DOHH2 (cell line): Measurements from ENCODE around the gene DLK1.

Experiments used
- H3F3A ChIP-seq: fragments of 200-600 bp; sonication (generic), shearing (Covaris generic); 2 replicates; pipeline ENCODE4 v1.6.0; 2016; ENCODE audit warnings: antibody characterized with exemption, mild to moderate bottlenecking; ENCODE audit not compliant: control insufficient read depth, insufficient read depth
- H3K27ac ChIP-seq: fragments of 200-600 bp; sonication (generic); 2 replicates; pipeline ENCODE4 v1.5.1; 2014; ENCODE audit warnings: low read depth, mild to moderate bottlenecking, low read length, moderate library complexity
- H3K27me3 ChIP-seq: fragments of 200-600 bp; sonication (generic); 2 replicates; pipeline ENCODE4 v1.6.1; 2014; ENCODE audit warnings: mild to moderate bottlenecking, low read length, mixed read lengths; ENCODE audit not compliant: control insufficient read depth
- H3K36me3 ChIP-seq: fragments of 200-600 bp; sonication (generic); 2 replicates; pipeline ENCODE4 v1.6.1; 2014; ENCODE audit warnings: mild to moderate bottlenecking, low read length, moderate library complexity, mixed read lengths; ENCODE audit not compliant: control insufficient read depth
- H3K4me1 ChIP-seq: fragments of 200-600 bp; sonication (generic); 2 replicates; pipeline ENCODE4 v1.6.1; 2014; ENCODE audit warnings: mild to moderate bottlenecking, low read length, mixed read lengths; ENCODE audit not compliant: control insufficient read depth
- H3K4me2 ChIP-seq: fragments of 200-600 bp; sonication (generic); 2 replicates; pipeline ENCODE4 v1.6.0; 2014; ENCODE audit warnings: mild to moderate bottlenecking, low read length, moderate library complexity
- H3K4me3 ChIP-seq: fragments of 200-600 bp; sonication (generic); 2 replicates; pipeline ENCODE4 v1.5.1; 2014; ENCODE audit warnings: mild to moderate bottlenecking, low read length, mixed read lengths
- H3K79me2 ChIP-seq: fragments of 200-600 bp; sonication (generic); 2 replicates; pipeline ENCODE4 v1.6.1; 2014; ENCODE audit warnings: mild to moderate bottlenecking, low read length, mixed read lengths; ENCODE audit not compliant: control insufficient read depth
- H3K9me2 ChIP-seq: fragments of 200-600 bp; sonication (generic); replicated peaks from 2 replicates; pipeline ENCODE4 v1.6.1; 2014; ENCODE audit warnings: mild to moderate bottlenecking, low read length, mixed read lengths; ENCODE audit not compliant: control insufficient read depth
- H3K9me3 ChIP-seq: fragments of 200-600 bp; sonication (generic); 2 replicates; pipeline ENCODE4 v1.6.1; 2014; ENCODE audit warnings: antibody characterized with exemption, low read length, mixed read lengths; ENCODE audit not compliant: control insufficient read depth, insufficient read depth
- H4K20me1 ChIP-seq: fragments of 200-600 bp; sonication (generic); 2 replicates; pipeline ENCODE4 v1.6.0; 2014; ENCODE audit warnings: low read depth, mild to moderate bottlenecking, antibody characterized with exemption, low read length, moderate library complexity; ENCODE audit not compliant: control insufficient read depth, insufficient read depth
- CTCF ChIP-seq: fragments of 200-600 bp; sonication (generic); IDR thresholded peaks from one replicate; pipeline ENCODE4 v1.5.1; 2014; ENCODE audit warnings: antibody characterized with exemption, mild to moderate bottlenecking, low read depth, low read length; ENCODE audit not compliant: poor library complexity, severe bottlenecking
- EZH2phosphoT487 ChIP-seq: fragments of 200-600 bp; sonication (generic); IDR thresholded peaks from 2 replicates; pipeline ENCODE4 v1.6.1; 2017; ENCODE audit warnings: borderline replicate concordance, mild to moderate bottlenecking, antibody characterized with exemption, low read length, moderate library complexity, mixed read lengths

The DLK1 gene

DNA sequence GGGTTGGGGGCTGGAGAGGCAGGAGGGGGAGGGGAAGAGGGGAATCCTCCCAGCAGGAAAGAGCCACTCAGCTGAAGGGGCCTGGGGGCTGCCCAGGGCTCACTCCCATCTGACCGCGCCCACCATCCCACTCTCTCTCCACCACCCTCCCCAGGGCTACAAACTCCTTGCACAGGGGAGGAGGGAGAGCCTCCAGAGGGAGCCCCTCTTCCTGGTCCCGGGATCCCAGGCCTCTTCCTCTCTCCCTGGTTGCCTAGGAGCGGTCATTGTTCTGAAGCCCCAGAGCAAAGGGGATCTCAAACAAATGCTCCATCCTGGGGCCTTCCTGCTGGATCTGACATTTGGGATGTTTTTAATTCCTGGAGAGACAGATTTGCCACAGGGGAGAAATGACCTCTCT is 39.8 kb upstream of the DLK1 start:
- no peak overlapping the region for H3K4me2 ChIP-seq
- no peaks in the 10 kb centered on the region for H3K36me3 ChIP-seq
- TF ChIP-seq CTCF: no peak
- no peak for TF ChIP-seq EZH2phosphoT487
- no peak overlapping the region for H3K27ac ChIP-seq
- H3K9me3 ChIP-seq: no peaks in the 10 kb centered on the region
- H3K4me3 ChIP-seq: no peak overlapping the region
- H3F3A ChIP-seq: no peaks in the 10 kb centered on the region
- no peaks in the 10 kb centered on the region for H4K20me1 ChIP-seq
- no peaks in the 10 kb centered on the region for H3K4me1 ChIP-seq
- no peaks in the 10 kb centered on the region for H3K9me2 ChIP-seq
- H3K79me2 ChIP-seq: no peaks in the 10 kb centered on the region
- H3K27me3 ChIP-seq: no peaks in the 10 kb centered on the region

GRCh38 chr14:100687386-100687785 is 39.3 kb upstream of the DLK1 start:
- no peak overlapping the region for H3K4me2 ChIP-seq
- H3K9me3 ChIP-seq: no peaks in the 10 kb centered on the region
- no peaks in the 10 kb centered on the region for H3K9me2 ChIP-seq
- H3K36me3 ChIP-seq: no peaks in the 10 kb centered on the region
- H3K4me1 ChIP-seq: no peaks in the 10 kb centered on the region
- no peaks in the 10 kb centered on the region for H3K27me3 ChIP-seq
- H3F3A ChIP-seq: no peaks in the 10 kb centered on the region
- no peaks in the 10 kb centered on the region for H4K20me1 ChIP-seq
- no peak overlapping the region for H3K27ac ChIP-seq
- no peaks in the 10 kb centered on the region for H3K79me2 ChIP-seq
- TF ChIP-seq CTCF: no peak
- TF ChIP-seq EZH2phosphoT487: no peak
- H3K4me3 ChIP-seq: no peak overlapping the region

DNA sequence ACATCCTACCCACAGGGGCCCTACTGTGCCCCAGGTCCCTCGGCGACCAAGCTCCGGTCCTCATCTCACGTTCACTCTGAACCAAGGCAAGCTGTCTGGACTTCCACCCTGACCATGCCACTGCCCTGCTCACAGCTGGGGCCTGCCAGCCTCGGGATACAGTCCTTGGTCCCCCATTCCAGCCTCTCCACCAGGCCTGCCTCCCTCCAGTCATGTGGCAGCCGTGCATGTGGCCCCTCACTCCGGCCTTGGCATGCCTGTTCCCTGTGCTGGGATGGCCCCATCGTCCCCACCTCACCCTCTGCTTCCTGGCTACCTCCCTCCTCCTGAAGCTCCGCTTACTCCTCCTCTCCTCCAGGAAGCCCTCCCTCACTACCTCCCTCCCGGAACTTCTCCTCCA is 38.6 kb upstream of the DLK1 start:
- Histone ChIP-seq H3K4me3 (no peak overlapping the region), H3K9me3 (no peaks in the 10 kb centered on the region), H3K27ac (no peak overlapping the region), H4K20me1 (no peaks in the 10 kb centered on the region), H3K36me3 (no peaks in the 10 kb centered on the region), H3K27me3 (no peaks in the 10 kb centered on the region), H3K4me2 (no peak overlapping the region), H3K9me2 (no peaks in the 10 kb centered on the region), H3K79me2 (no peaks in the 10 kb centered on the region), H3F3A (no peaks in the 10 kb centered on the region), H3K4me1 (no peaks in the 10 kb centered on the region)
- TF ChIP-seq CTCF (no peak), EZH2phosphoT487 (no peak)
